Measurements from ENCODE around the gene WDR90. TPM values are rescaled to one million over a fixed set of nuclear protein-coding genes. Genes with fewer than 3 reads are reported as not detected.

Gene WDR90
- total RNA-seq, 4 donors from 2014 or later: 2.9 to 9.8 (median 6.5) TPM

DNA sequence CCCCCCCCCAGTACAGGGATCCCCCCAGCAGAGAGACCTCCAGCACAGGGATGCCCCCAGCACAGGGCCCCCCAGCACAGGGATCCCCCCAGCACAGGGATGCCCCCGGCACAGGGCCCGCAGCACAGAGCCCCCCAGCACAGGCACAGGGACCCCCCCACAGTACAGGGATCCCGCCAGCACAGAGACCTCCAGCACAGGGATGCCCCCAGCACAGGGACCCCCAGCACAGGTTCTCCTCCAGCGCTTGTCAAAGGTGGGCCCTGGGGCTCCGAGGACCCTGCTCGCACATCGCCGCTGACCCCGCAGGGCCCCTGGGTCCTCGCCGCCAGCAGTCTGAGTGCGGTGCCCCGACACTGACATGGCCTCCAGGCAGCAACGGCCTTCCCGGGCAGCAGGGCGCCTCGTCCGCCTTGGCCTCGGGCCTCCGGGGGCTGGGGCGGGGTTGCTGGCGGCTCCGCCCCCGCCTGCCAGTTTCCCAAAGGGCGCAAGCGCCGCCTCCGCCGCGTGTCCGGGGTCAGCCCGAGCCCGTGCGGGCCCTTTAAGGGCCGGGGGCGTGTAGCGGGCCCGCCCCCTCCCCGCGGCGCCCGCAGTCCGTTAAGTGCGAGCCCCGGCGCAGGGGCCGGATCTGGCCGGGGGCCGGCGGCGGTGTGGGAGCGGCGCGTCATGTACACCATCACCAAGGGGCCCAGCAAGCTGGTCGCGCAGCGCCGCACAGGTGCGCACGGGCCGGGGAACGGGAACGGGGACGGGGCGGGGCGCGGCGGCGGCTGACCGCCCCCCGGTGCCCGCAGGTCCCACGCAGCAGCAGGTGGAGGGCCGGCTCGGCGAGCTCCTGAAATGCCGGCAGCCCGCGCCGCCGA is 7.6 kb upstream of the WDR90 start, which contains the start of gene MCRIP2:
Gene MCRIP2, plus strand, starts transcription at position 503 of the 863 bp plus-strand sequence. Its CDS starts 164 bp downstream, at position 667.
- in situ Hi-C loops (cut with MboI; ENCODE audit: low sequenced_read_pairs in 4 of 4) (no loop called here), intact Hi-C loops (cut with DNase I; ENCODE audit: low total_unique reads) (loop anchor here (10.0 kb wide), 1 partner anchor 407 kb away; the partner anchor contains the start of gene FAM234A)
- H3K36me3 ChIP-seq: no peaks in the 10 kb centered on the region
- no peaks in the 10 kb centered on the region for H3K27me3 ChIP-seq
- peak; percentile 96 to 98 for TF ChIP-seq POLR2A (IDR thresholded peaks at IDR 0.05)
- TF ChIP-seq, protein P1, sequence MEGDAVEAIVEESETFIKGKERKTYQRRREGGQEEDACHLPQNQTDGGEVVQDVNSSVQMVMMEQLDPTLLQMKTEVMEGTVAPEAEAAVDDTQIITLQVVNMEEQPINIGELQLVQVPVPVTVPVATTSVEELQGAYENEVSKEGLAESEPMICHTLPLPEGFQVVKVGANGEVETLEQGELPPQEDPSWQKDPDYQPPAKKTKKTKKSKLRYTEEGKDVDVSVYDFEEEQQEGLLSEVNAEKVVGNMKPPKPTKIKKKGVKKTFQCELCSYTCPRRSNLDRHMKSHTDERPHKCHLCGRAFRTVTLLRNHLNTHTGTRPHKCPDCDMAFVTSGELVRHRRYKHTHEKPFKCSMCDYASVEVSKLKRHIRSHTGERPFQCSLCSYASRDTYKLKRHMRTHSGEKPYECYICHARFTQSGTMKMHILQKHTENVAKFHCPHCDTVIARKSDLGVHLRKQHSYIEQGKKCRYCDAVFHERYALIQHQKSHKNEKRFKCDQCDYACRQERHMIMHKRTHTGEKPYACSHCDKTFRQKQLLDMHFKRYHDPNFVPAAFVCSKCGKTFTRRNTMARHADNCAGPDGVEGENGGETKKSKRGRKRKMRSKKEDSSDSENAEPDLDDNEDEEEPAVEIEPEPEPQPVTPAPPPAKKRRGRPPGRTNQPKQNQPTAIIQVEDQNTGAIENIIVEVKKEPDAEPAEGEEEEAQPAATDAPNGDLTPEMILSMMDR (IDR thresholded peaks at IDR 0.05 in 4 of 5, conservative IDR thresholded peaks at IDR 0.05 in 1 of 5): peak in 1 of 5 experiments; percentile 15
- H3K9me3 ChIP-seq: no peaks in the 10 kb centered on the region
- ATAC-seq (peak; percentile 48 to 59), DNase-seq (peak; percentile 76 to 88)
- H3K4me1 ChIP-seq: peaks cover 30 to 51% of the 10 kb centered on the region in 2 donors
- peak within 1 kb of the TSS; percentile 82 to 97 (median 92) for H3K27ac ChIP-seq
- H3K4me3 ChIP-seq: peak within 1 kb of the TSS; percentile 55 to 81 (median 62)

DNA sequence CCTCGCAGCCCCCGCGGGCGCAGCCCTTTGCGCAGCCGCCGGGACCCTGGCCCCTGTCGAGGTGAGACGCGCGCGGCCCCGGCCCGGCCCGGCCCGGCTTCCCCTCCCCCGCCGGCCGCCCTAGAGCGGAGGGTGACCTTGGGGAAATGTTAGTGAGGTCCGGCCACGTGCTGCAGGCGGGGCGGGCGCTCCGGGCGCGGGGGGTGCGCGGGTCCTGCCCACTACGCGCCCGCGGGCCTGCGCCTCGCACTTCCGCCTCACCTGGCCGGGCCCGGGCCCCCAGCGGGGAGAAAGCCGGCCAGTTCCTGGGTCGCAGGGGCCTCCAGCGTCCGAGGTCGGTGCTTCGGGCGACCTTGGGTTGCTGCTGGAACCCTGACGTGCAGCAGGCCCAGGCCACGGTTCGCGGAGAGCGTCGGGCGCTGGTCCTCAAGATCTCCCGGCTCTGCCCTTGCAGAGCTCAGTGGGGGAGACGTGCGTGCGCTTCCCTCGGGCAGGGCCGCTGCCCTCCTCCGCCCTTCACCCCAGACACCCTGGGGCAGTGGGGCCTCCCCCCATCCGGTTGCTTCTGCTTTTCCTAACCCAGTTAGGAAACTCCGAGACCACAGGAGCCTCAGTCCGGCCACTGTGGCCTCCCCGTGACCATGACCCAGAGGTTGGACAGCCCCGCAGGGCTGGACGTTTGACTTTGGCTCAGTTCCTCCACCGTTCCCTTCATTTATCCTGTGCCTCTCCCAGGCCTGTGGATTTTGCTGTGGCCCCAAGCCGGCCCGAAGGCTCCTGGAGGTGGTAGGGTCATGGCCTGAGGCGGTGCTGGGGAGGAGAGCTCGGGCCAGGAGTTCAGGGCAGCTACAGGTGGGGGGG is 6.7 kb upstream of the WDR90 start:
- peak; percentile 65 to 66 for ATAC-seq
- no peaks in the 10 kb centered on the region for H3K36me3 ChIP-seq
- H3K4me3 ChIP-seq: peak overlapping the region; percentile 55 to 81 (median 62)
- in situ Hi-C loops (cut with MboI; ENCODE audit: low sequenced_read_pairs in 4 of 4): no loop called here
- peaks cover 35 to 57% of the 10 kb centered on the region in 2 donors for H3K4me1 ChIP-seq
- peak in 1 of 2 donors; percentile 76 for DNase-seq
- no peaks in the 10 kb centered on the region for H3K9me3 ChIP-seq
- H3K27me3 ChIP-seq: no peaks in the 10 kb centered on the region
- H3K27ac ChIP-seq: peak overlapping the region; percentile 82 to 97 (median 92)
- intact Hi-C loops (cut with DNase I; ENCODE audit: low total_unique reads): loop anchor here (10.0 kb wide), 1 partner anchor 408 kb away; the partner anchor contains the start of gene FAM234A
- peak in 1 of 2 donors; percentile 66 for TF ChIP-seq POLR2A (IDR thresholded peaks at IDR 0.05)
- TF ChIP-seq, protein P1 (IDR thresholded peaks at IDR 0.05 in 4 of 5, conservative IDR thresholded peaks at IDR 0.05 in 1 of 5): no peak

DNA sequence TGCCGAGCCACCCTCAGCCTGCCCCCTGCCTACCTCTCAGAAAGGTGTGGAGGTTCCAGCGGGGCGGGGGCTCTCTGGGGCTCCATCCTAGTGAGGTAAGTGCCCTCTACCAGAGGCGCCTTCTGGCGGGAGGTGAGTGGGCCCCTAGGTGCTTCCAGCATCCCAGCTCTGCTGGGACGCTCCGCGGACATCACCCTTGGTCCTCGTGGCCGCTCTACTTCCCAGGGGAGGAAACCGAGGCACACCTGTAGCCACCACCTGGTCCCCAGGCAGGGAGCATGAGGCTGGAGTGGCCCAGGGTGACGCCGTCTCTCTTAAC is 6.2 kb upstream of the WDR90 start:
- ATAC-seq (no peak), DNase-seq (no peak)
- peak overlapping the region; percentile 55 to 81 (median 62) for H3K4me3 ChIP-seq
- no peaks in the 10 kb centered on the region for H3K27me3 ChIP-seq
- no peak for TF ChIP-seq POLR2A (IDR thresholded peaks at IDR 0.05)
- TF ChIP-seq, protein P1 (IDR thresholded peaks at IDR 0.05 in 4 of 5, conservative IDR thresholded peaks at IDR 0.05 in 1 of 5): no peak
- no peaks in the 10 kb centered on the region for H3K9me3 ChIP-seq
- peaks cover 35 to 57% of the 10 kb centered on the region in 2 donors for H3K4me1 ChIP-seq
- peak overlapping the region; percentile 82 to 97 (median 92) for H3K27ac ChIP-seq
- in situ Hi-C loops (cut with MboI; ENCODE audit: low sequenced_read_pairs in 4 of 4) (no loop called here), intact Hi-C loops (cut with DNase I; ENCODE audit: low total_unique reads) (loop anchor here (10.0 kb wide), 1 partner anchor 408 kb away; the partner anchor contains the start of gene FAM234A)
- H3K36me3 ChIP-seq: no peaks in the 10 kb centered on the region

DNA sequence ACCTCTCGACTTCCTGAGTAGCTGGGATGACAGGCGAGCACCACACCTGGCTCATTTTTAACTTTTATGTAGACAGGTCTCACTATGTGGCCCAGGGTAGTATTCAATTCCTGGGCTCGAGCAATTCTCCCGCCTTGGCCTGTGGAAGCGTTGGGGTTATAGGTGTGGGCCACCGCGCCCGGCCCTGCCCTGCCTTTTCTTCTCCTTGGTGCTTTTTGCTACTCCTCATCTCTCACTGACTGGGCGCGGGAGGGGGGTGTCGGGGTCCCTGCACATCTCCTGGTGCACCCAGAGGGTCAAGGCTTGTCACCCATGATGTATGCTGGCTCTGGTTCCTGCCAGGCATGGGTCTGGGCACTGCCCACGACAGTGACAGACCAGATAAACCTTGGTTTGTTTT is 4.6 kb upstream of the WDR90 start:
- peak overlapping the region; percentile 87 to 97 (median 96) for H3K27ac ChIP-seq
- no peaks in the 10 kb centered on the region for H3K27me3 ChIP-seq
- in situ Hi-C loops (cut with MboI; ENCODE audit: low sequenced_read_pairs in 4 of 4): no loop called here
- peaks cover 40 to 61% of the 10 kb centered on the region in 2 donors for H3K4me1 ChIP-seq
- H3K36me3 ChIP-seq: no peaks in the 10 kb centered on the region
- ATAC-seq: no peak
- DNase-seq: no peak
- no peaks in the 10 kb centered on the region for H3K9me3 ChIP-seq
- TF ChIP-seq, protein P1 (IDR thresholded peaks at IDR 0.05 in 4 of 5, conservative IDR thresholded peaks at IDR 0.05 in 1 of 5): no peak
- TF ChIP-seq POLR2A (IDR thresholded peaks at IDR 0.05): no peak
- intact Hi-C loops (cut with DNase I; ENCODE audit: low total_unique reads): loop anchor here (10.0 kb wide), 1 partner anchor 410 kb away; the partner anchor contains the start of gene FAM234A
- H3K4me3 ChIP-seq: no peak overlapping the region
